CD4-positive, alpha-beta T cell treated with Interleukin-17A for 4 hours (primary cell): ENCODE data around the gene NLGN3.
"Not testable (repeated sequence)": the region's sequence is repeated elsewhere in the genome, so short reads cannot be mapped to it uniquely, and the experiment has no call there.

ENCODE experiments used
- DNase-seq: peaks from one replicate; pipeline ENCODE4 v3.0.0-alpha.2; 2020; ENCODE audit warnings: mixed read lengths

Gene NLGN3

GRCh38 chrX:71173440-71173839 is 28.8 kb downstream of the NLGN3 start:
- no peak for DNase-seq

- no peak for DNase-seq
Measured at GRCh38 chrX:71174795-71175194, 30.2 kb downstream of the NLGN3 start.

GRCh38 chrX:71175531-71175930 is 30.9 kb downstream of the NLGN3 start:
- no peak for DNase-seq

- no peak for DNase-seq
Measured at GRCh38 chrX:71177327-71177726, 32.7 kb downstream of the NLGN3 start.

GRCh38 chrX:71178908-71179307 is 34.3 kb downstream of the NLGN3 start:
- peak; percentile 66 for DNase-seq

GRCh38 chrX:71180579-71181265 is 36.1 kb downstream of the NLGN3 start:
- not testable (repeated sequence) for DNase-seq

- peak; percentile 38 for DNase-seq
Measured at GRCh38 chrX:71181558-71181909, 36.9 kb downstream of the NLGN3 start.

- DNase-seq, result peak; percentile 81
Measured at GRCh38 chrX:71181910-71182799, 37.5 kb downstream of the NLGN3 start.

GRCh38 chrX:71182871-71183270 is 38.2 kb downstream of the NLGN3 start:
- no peak for DNase-seq

GRCh38 chrX:71183341-71183740 is 38.7 kb downstream of the NLGN3 start:
- DNase-seq, result no peak

GRCh38 chrX:71184092-71184491 is 39.5 kb downstream of the NLGN3 start:
- DNase-seq, result no peak

GRCh38 chrX:71184803-71185495 is 40.3 kb downstream of the NLGN3 start:
- DNase-seq, result no peak

- no peak for DNase-seq
Measured at GRCh38 chrX:71191248-71191647, 46.6 kb downstream of the NLGN3 start.

GRCh38 chrX:71195964-71196649 is 51.5 kb downstream of the NLGN3 start:
- peak; percentile 29 for DNase-seq

GRCh38 chrX:71198066-71198465 is 53.4 kb downstream of the NLGN3 start:
- DNase-seq, result peak; percentile 29

GRCh38 chrX:71199252-71200008 is 54.8 kb downstream of the NLGN3 start:
- no peak for DNase-seq

- DNase-seq, result no peak
Measured at GRCh38 chrX:71210816-71211215, 66.2 kb downstream of the NLGN3 start.

GRCh38 chrX:71212536-71212935 is 67.9 kb downstream of the NLGN3 start:
- no peak for DNase-seq

GRCh38 chrX:71214152-71214551 is 69.5 kb downstream of the NLGN3 start:
- no peak for DNase-seq

- DNase-seq, result no peak
Measured at GRCh38 chrX:71214604-71215337, 70.1 kb downstream of the NLGN3 start.

GRCh38 chrX:71215338-71215912 is 70.8 kb downstream of the NLGN3 start:
- DNase-seq, result no peak
